Hepatic stellate cell (primary cell): Measurements from ENCODE around the gene CDK19.
"Not testable (repeated sequence)": the region's sequence is repeated elsewhere in the genome, so short reads cannot be mapped to it uniquely, and the experiment has no call there.

Experiments
- DNase-seq: peaks from one replicate; pipeline ENCODE4 v3.0.0; 2011; ENCODE audit warnings: low spot score

Gene CDK19

GRCh38 chr6:110581679-110582078, 233.6 kb downstream of the CDK19 start:
- DNase-seq: peak; percentile 9

- not testable (repeated sequence) for DNase-seq
Observed at GRCh38 chr6:110577596-110578167, 237.6 kb downstream of the CDK19 start.

- DNase-seq: no peak
Observed at GRCh38 chr6:110575925-110576463, 239.3 kb downstream of the CDK19 start.

- no peak for DNase-seq
Observed at GRCh38 chr6:110574817-110575216, 240.5 kb downstream of the CDK19 start.

- DNase-seq: no peak
Observed at GRCh38 chr6:110573537-110573936, 241.7 kb downstream of the CDK19 start.

- no peak for DNase-seq
Observed at GRCh38 chr6:110573136-110573535, 242.1 kb downstream of the CDK19 start.

GRCh38 chr6:110567957-110568696, 247.1 kb downstream of the CDK19 start:
- no peak for DNase-seq

- DNase-seq: peak; percentile 14
Observed at GRCh38 chr6:110566346-110567125, 248.7 kb downstream of the CDK19 start.

GRCh38 chr6:110564703-110565421, 250.4 kb downstream of the CDK19 start:
- DNase-seq: no peak

- no peak for DNase-seq
Observed at GRCh38 chr6:110563711-110564110, 251.6 kb downstream of the CDK19 start.

GRCh38 chr6:110562316-110562915, 252.9 kb downstream of the CDK19 start:
- DNase-seq: no peak

- no peak for DNase-seq
Observed at GRCh38 chr6:110561696-110562095, 253.6 kb downstream of the CDK19 start.

GRCh38 chr6:110561008-110561396, 254.3 kb downstream of the CDK19 start:
- no peak for DNase-seq

GRCh38 chr6:110560239-110561007, 254.8 kb downstream of the CDK19 start:
- no peak for DNase-seq
